SU-DHL-6 (cell line): ENCODE results near the gene KCNK18.

Experiments used
- H2AFZ ChIP-seq: fragments of 200-600 bp; sonication (generic); 2 replicates; pipeline ENCODE4 v1.6.1; 2014; ENCODE audit warnings: low read depth, mild to moderate bottlenecking, moderate library complexity, mixed read lengths, antibody characterized with exemption, low read length; ENCODE audit not compliant: severe bottlenecking
- H3F3A ChIP-seq: fragments of 200-600 bp; shearing (Covaris generic); 2 replicates; pipeline ENCODE4 v1.6.0; 2016; ENCODE audit warnings: antibody characterized with exemption, mild to moderate bottlenecking; ENCODE audit not compliant: insufficient read depth
- H3K27ac ChIP-seq: fragments of 200-600 bp; sonication (generic); 2 replicates; pipeline ENCODE4 v1.5.1; 2016; ENCODE audit warnings: low read depth, mild to moderate bottlenecking, low read length, moderate library complexity, mixed read lengths
- H3K27me3 ChIP-seq: fragments of 200-600 bp; sonication (generic), shearing (Covaris generic); 2 replicates; pipeline ENCODE4 v1.6.0; 2014; ENCODE audit warnings: mild to moderate bottlenecking, low read length
- H3K36me3 ChIP-seq: fragments of 200-600 bp; sonication (generic); 2 replicates; pipeline ENCODE4 v1.6.1; 2014; ENCODE audit warnings: mild to moderate bottlenecking, low read length, mixed read lengths
- H3K4me2 ChIP-seq: fragments of 300-600, 200-600 bp; shearing (Covaris generic), sonication (generic); 2 replicates; pipeline ENCODE4 v1.6.0; 2014; ENCODE audit warnings: low read length, low read depth, mild to moderate bottlenecking; ENCODE audit not compliant: poor library complexity, severe bottlenecking
- H3K4me3 ChIP-seq: fragments of 200-600 bp; sonication (generic); 2 replicates; pipeline ENCODE4 v1.5.1; 2014; ENCODE audit warnings: antibody characterized with exemption, low read length, mild to moderate bottlenecking, mixed read lengths; ENCODE audit not compliant: insufficient read depth, poor library complexity, severe bottlenecking
- H3K79me2 ChIP-seq: fragments of 200-600 bp; sonication (generic); 2 replicates; pipeline ENCODE4 v1.6.1; 2014; ENCODE audit warnings: mild to moderate bottlenecking, low read length, moderate library complexity; ENCODE audit not compliant: insufficient read depth
- H3K9ac ChIP-seq: fragments of 200-600 bp; sonication (generic); 2 replicates; pipeline ENCODE4 v1.7.0; 2014; ENCODE audit warnings: mild to moderate bottlenecking, low read length
- H3K9me2 ChIP-seq: fragments of 200-600 bp; sonication (generic); replicated peaks from 2 replicates; pipeline ENCODE4 v1.6.1; 2014; ENCODE audit warnings: low read length; ENCODE audit not compliant: insufficient read depth
- H3K9me3 ChIP-seq: fragments of 200-600 bp; sonication (generic); 2 replicates; pipeline ENCODE4 v1.6.1; 2014; ENCODE audit warnings: low read length, mixed read lengths; ENCODE audit not compliant: insufficient read depth
- H4K20me1 ChIP-seq: fragments of 200-600 bp; sonication (generic); 2 replicates; pipeline ENCODE4 v1.6.1; 2014; ENCODE audit warnings: low read depth, mild to moderate bottlenecking, antibody characterized with exemption, low read length, moderate library complexity, mixed read lengths
- EZH2phosphoT487 ChIP-seq: fragments of 200-600 bp; sonication (generic), shearing (Covaris generic); conservative IDR thresholded peaks from 2 replicates; pipeline ENCODE4 v1.6.1; 2018; ENCODE audit warnings: mild to moderate bottlenecking, antibody characterized with exemption, low read length, moderate library complexity, mixed read lengths
- TF ChIP-seq, protein P1 (sequence below): fragments of 200-600 bp; sonication (generic); IDR thresholded peaks from one replicate; pipeline ENCODE4 v1.5.1; 2017; ENCODE audit warnings: antibody characterized with exemption, mild to moderate bottlenecking, low read length, moderate library complexity; ENCODE audit not compliant: insufficient read depth, poor library complexity, severe bottlenecking

KCNK18 gene

DNA sequence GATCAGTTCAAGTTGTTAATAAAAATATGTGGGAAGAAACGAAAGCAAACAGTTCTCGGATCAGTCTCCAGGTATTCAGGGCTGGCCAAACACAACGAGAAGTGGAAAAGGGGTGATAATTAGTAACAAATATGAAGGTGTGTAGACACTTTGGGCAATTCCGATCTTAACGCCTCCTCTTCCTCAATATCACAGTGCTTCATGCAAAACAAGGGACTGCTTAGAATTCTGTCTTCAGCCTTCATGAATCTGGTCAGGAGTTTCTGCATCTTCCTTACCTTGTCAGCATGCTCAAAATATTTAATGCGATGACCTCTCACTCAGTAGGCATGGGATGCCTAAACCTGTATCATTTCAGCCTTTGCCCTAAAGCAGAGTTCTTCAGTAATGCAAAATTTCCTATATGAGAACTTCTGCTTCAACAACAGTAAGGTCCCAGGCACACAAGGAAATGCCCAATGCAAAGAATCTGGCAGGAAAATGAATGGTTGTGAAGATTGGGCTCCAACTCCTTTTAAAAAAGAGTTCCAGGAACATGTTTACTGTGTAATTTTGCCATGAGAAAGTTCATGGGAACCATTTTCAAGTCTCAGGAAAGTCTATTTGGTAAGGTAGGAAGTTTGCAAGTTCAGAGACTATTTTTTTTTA, 35.8 kb upstream of the KCNK18 start:
- Histone ChIP-seq H3K27me3 (no peaks in the 10 kb centered on the region), H3K4me3 (no peak overlapping the region), H2AFZ (no peak overlapping the region), H3K9me3 (no peaks in the 10 kb centered on the region), H3K9me2 (no peaks in the 10 kb centered on the region), H3K27ac (no peak overlapping the region), H3F3A (no peaks in the 10 kb centered on the region), H3K36me3 (no peaks in the 10 kb centered on the region), H4K20me1 (no peaks in the 10 kb centered on the region), H3K4me2 (no peak overlapping the region), H3K9ac (no peak overlapping the region), H3K79me2 (no peaks in the 10 kb centered on the region)
- TF ChIP-seq EZH2phosphoT487 = no peak
- TF ChIP-seq, protein P1, sequence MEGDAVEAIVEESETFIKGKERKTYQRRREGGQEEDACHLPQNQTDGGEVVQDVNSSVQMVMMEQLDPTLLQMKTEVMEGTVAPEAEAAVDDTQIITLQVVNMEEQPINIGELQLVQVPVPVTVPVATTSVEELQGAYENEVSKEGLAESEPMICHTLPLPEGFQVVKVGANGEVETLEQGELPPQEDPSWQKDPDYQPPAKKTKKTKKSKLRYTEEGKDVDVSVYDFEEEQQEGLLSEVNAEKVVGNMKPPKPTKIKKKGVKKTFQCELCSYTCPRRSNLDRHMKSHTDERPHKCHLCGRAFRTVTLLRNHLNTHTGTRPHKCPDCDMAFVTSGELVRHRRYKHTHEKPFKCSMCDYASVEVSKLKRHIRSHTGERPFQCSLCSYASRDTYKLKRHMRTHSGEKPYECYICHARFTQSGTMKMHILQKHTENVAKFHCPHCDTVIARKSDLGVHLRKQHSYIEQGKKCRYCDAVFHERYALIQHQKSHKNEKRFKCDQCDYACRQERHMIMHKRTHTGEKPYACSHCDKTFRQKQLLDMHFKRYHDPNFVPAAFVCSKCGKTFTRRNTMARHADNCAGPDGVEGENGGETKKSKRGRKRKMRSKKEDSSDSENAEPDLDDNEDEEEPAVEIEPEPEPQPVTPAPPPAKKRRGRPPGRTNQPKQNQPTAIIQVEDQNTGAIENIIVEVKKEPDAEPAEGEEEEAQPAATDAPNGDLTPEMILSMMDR = no peak

DNA sequence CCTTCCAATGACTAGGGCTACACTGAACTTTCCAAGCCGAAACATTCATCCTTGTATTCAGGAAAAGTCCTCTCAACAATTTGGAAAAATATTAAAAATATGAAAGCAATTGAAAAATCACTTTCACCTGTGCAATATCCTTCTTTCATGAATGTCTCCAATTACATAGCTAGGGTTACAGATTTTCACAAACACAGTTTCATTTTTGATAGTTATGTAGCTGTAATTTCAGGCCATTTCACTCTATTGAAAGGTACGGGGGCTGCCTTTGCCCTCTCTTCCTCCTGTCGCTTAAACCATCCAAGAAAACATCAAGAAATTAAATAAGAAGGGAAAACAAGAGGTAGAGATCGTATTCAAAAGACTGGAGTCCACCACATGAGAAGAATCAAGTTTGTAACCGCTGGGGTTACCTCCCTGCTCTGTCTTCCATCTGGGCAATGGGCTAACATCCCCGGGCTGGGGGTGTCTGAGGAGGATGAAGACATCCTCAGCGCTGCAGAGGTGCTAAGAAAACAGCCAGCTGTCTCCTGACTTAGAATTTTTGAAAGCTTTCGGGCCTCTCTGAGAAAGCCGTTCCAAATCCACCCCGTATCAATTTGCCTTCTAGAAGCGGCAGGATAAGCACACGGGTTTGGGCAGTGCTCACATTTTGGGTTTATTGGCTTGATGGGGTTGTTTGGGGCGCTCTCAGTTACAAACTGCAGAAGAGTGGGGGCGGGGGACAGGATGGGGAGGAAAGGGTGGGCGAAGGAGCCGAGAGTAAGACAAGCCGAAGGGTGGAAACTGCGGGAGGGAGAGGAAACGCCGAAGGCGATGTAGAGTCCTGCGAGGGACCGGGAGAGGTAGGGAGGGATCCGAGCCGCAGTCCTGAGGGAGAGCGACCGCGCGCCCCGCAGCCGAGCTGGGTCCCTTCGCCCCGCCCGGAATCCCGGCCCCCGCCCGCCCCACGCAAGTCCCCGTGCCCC, 34.9 kb upstream of the KCNK18 start:
- Histone ChIP-seq H3K79me2 (no peaks in the 10 kb centered on the region), H2AFZ (no peak overlapping the region), H3K4me2 (no peak overlapping the region), H3K9me2 (no peaks in the 10 kb centered on the region), H3K27ac (no peak overlapping the region), H3K9me3 (no peaks in the 10 kb centered on the region), H3F3A (no peaks in the 10 kb centered on the region), H3K9ac (no peak overlapping the region), H3K27me3 (no peaks in the 10 kb centered on the region), H4K20me1 (no peaks in the 10 kb centered on the region), H3K4me3 (no peak overlapping the region), H3K36me3 (no peaks in the 10 kb centered on the region)
- TF ChIP-seq, protein P1 = no peak
- TF ChIP-seq EZH2phosphoT487 = no peak

DNA sequence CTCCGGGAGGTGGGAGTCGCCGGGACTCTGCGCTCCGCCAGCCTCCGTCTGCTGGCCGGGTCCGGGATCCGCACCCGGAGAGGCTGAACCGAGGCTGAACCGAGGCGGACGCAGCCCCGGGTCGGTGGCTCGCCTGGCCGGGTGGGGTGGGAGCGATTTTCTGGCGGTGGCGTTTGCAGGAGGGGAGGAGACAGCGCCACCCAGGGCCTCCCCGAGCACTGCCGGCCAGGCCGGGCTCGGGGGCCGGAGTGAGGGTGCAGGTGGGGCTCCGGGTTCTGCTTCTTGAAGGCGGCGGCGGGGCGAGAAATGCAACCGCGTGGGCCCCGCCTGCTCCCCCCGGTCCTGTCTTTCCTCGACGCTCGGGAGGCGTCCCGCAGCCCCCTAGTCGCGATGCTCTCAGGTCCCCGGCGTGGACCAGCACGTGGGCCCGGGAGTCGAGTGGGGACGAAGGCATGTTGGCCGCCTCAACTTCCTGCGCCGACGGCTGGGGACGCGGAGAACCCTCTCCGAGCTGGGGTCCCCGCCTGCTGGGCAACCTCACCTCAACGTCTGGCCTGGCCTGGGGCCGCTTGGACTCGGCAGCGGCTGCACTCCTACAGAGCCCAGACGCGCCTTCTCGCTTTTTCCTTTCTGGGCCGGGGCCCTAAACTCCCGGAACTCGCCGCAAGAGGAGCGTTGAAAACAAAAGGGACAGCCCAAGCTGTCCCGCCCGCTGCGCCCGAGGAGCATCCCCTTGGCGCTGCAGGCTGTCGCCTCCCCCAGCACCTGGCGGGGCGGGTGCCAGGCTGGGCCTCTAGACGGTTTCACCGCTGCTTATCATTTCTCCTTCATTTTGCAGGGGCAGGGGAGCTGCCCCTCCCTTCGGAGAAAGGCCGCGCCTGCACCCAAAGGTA, 34.0 kb upstream of the KCNK18 start:
- no peak overlapping the region for H2AFZ ChIP-seq
- H3K9me2 ChIP-seq = no peaks in the 10 kb centered on the region
- no peak overlapping the region for H3K4me2 ChIP-seq
- no peak overlapping the region for H3K4me3 ChIP-seq
- H3K36me3 ChIP-seq = no peaks in the 10 kb centered on the region
- H3K9ac ChIP-seq = no peak overlapping the region
- H4K20me1 ChIP-seq = no peaks in the 10 kb centered on the region
- TF ChIP-seq, protein P1 = no peak
- no peak for TF ChIP-seq EZH2phosphoT487
- H3K27ac ChIP-seq = no peak overlapping the region
- H3F3A ChIP-seq = no peaks in the 10 kb centered on the region
- no peaks in the 10 kb centered on the region for H3K79me2 ChIP-seq
- H3K9me3 ChIP-seq = no peaks in the 10 kb centered on the region
- H3K27me3 ChIP-seq = no peaks in the 10 kb centered on the region
